Loucy (cell line): ENCODE data around the gene TIMP2.

Source experiments
- EZH2phosphoT487 ChIP-seq: fragments of 200-600 bp; IDR thresholded peaks from 2 replicates; pipeline ENCODE4 v1.6.1; 2018; ENCODE audit warnings: antibody characterized with exemption, mild to moderate bottlenecking, moderate library complexity, borderline replicate concordance
- TF ChIP-seq, protein P1 (sequence below): fragments of 200-600 bp; sonication (generic); conservative IDR thresholded peaks from 2 replicates; pipeline ENCODE4 v1.5.1; 2014; ENCODE audit warnings: mild to moderate bottlenecking, antibody characterized with exemption, low read length

DNA sequence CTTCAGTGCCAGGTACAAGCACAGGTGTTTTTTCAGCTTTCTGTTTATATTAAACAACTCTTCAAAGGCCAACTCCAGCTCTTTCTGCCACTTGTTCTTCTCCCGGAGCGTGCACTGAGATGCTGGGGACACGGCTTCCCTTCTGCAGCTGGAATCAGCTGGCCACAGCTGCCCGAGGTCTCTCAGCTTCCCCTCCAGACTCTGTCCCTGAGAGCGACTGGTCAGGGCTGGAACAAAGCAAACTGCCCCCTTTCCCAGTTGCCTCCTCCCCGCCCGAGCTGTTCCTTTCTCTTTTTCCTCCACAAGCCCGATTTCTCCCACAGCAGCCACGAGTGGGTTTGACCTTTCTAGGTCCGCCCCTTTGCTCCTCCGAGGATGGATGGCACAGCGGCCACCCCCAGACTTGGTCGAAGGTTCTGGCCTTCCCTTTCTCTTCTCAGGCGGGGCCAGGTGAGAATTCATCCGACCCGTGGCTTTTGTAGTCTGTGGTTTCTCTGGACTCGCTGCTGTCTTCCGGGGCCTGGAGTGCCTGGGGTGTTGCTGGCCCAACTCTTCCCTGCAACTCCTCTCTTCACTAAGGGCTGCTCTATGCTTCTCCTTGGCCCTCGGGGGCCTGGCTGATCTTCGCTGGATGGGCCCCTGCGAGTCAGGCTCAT lies 33.7 kb downstream of the TIMP2 start:
- TF ChIP-seq, protein P1, sequence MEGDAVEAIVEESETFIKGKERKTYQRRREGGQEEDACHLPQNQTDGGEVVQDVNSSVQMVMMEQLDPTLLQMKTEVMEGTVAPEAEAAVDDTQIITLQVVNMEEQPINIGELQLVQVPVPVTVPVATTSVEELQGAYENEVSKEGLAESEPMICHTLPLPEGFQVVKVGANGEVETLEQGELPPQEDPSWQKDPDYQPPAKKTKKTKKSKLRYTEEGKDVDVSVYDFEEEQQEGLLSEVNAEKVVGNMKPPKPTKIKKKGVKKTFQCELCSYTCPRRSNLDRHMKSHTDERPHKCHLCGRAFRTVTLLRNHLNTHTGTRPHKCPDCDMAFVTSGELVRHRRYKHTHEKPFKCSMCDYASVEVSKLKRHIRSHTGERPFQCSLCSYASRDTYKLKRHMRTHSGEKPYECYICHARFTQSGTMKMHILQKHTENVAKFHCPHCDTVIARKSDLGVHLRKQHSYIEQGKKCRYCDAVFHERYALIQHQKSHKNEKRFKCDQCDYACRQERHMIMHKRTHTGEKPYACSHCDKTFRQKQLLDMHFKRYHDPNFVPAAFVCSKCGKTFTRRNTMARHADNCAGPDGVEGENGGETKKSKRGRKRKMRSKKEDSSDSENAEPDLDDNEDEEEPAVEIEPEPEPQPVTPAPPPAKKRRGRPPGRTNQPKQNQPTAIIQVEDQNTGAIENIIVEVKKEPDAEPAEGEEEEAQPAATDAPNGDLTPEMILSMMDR: no peak
- TF ChIP-seq EZH2phosphoT487: no peak
